Measurements from ENCODE around the gene CD200.

GRCh38 chr3:112391648-112392047 is 58.7 kb downstream of the CD200 start:
- TF ChIP-seq, protein P1, sequence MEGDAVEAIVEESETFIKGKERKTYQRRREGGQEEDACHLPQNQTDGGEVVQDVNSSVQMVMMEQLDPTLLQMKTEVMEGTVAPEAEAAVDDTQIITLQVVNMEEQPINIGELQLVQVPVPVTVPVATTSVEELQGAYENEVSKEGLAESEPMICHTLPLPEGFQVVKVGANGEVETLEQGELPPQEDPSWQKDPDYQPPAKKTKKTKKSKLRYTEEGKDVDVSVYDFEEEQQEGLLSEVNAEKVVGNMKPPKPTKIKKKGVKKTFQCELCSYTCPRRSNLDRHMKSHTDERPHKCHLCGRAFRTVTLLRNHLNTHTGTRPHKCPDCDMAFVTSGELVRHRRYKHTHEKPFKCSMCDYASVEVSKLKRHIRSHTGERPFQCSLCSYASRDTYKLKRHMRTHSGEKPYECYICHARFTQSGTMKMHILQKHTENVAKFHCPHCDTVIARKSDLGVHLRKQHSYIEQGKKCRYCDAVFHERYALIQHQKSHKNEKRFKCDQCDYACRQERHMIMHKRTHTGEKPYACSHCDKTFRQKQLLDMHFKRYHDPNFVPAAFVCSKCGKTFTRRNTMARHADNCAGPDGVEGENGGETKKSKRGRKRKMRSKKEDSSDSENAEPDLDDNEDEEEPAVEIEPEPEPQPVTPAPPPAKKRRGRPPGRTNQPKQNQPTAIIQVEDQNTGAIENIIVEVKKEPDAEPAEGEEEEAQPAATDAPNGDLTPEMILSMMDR (IDR thresholded peaks at IDR 0.05): no peak
- no peak for TF ChIP-seq POLR2A (IDR thresholded peaks at IDR 0.05)

All from adrenal gland (tissue), 5 donors.